ENCODE data around the gene ZNF774. TPM values are rescaled to one million over a fixed set of nuclear protein-coding genes. Genes with fewer than 3 reads are reported as not detected.

The ZNF774 gene
- total RNA-seq, 1 donor from 2014 or later = 3.2 TPM

GRCh38 chr15:90388462-90389380 is 36.6 kb downstream of the ZNF774 start:
- peaks cover 24% of the 10 kb centered on the region for H3K36me3 Mint-ChIP-seq (ENCODE audit: low read depth)
- no peaks in the 10 kb centered on the region for H3K9me3 Mint-ChIP-seq (ENCODE audit: low read depth)
- H3K27ac Mint-ChIP-seq (ENCODE audit: unreplicated experiment) = peak overlapping the region; percentile 94
- H3K4me3 Mint-ChIP-seq (ENCODE audit: unreplicated experiment) = peak overlapping the region; percentile 90
- TF ChIP-seq, protein P1, sequence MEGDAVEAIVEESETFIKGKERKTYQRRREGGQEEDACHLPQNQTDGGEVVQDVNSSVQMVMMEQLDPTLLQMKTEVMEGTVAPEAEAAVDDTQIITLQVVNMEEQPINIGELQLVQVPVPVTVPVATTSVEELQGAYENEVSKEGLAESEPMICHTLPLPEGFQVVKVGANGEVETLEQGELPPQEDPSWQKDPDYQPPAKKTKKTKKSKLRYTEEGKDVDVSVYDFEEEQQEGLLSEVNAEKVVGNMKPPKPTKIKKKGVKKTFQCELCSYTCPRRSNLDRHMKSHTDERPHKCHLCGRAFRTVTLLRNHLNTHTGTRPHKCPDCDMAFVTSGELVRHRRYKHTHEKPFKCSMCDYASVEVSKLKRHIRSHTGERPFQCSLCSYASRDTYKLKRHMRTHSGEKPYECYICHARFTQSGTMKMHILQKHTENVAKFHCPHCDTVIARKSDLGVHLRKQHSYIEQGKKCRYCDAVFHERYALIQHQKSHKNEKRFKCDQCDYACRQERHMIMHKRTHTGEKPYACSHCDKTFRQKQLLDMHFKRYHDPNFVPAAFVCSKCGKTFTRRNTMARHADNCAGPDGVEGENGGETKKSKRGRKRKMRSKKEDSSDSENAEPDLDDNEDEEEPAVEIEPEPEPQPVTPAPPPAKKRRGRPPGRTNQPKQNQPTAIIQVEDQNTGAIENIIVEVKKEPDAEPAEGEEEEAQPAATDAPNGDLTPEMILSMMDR (IDR thresholded peaks at IDR 0.05) = peak; percentile 49
- no peak for DNase-seq (ENCODE audit: low spot score)
- H3K27me3 Mint-ChIP-seq (ENCODE audit: low read depth) = no peaks in the 10 kb centered on the region
- H3K4me1 Mint-ChIP-seq (ENCODE audit: low read depth) = peaks cover 50% of the 10 kb centered on the region

- no peaks in the 10 kb centered on the region for H3K27me3 Mint-ChIP-seq (ENCODE audit: low read depth)
- H3K9me3 Mint-ChIP-seq (ENCODE audit: low read depth) = no peaks in the 10 kb centered on the region
- H3K36me3 Mint-ChIP-seq (ENCODE audit: low read depth) = peaks cover 24% of the 10 kb centered on the region
- DNase-seq (ENCODE audit: low spot score) = no peak
- H3K4me1 Mint-ChIP-seq (ENCODE audit: low read depth) = peaks cover 55% of the 10 kb centered on the region
- H3K27ac Mint-ChIP-seq (ENCODE audit: unreplicated experiment) = peak overlapping the region; percentile 92
- TF ChIP-seq, protein P1 (IDR thresholded peaks at IDR 0.05) = no peak
- H3K4me3 Mint-ChIP-seq (ENCODE audit: unreplicated experiment) = peak overlapping the region; percentile 90
Measured at GRCh38 chr15:90389513-90389912, 37.4 kb downstream of the ZNF774 start.

DNA sequence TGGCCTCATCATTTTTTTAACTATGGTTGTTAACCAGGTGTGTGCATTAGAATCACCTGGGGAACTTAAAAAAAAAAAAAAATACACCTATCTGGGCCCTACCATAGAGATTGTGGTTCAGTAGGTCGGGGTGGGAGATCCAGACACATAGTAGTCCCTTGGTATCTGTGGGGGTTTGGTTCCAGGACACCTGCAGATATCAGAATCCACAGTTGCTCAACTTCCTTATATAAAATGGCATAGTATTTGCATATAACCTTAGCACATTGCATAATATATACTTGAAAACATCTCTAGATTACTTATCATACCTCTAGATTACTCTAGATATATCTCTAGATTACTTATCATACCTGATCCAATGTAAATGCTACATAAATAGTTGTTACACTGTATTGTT is 41.0 kb downstream of the ZNF774 start:
- H3K36me3 Mint-ChIP-seq (ENCODE audit: low read depth) = peaks cover 27% of the 10 kb centered on the region
- H3K27me3 Mint-ChIP-seq (ENCODE audit: low read depth) = no peaks in the 10 kb centered on the region
- peaks cover 67% of the 10 kb centered on the region for H3K4me1 Mint-ChIP-seq (ENCODE audit: low read depth)
- H3K4me3 Mint-ChIP-seq (ENCODE audit: unreplicated experiment) = no peak overlapping the region
- no peaks in the 10 kb centered on the region for H3K9me3 Mint-ChIP-seq (ENCODE audit: low read depth)
- no peak for DNase-seq (ENCODE audit: low spot score)
- TF ChIP-seq, protein P1 (IDR thresholded peaks at IDR 0.05) = no peak
- H3K27ac Mint-ChIP-seq (ENCODE audit: unreplicated experiment) = no peak overlapping the region

DNA sequence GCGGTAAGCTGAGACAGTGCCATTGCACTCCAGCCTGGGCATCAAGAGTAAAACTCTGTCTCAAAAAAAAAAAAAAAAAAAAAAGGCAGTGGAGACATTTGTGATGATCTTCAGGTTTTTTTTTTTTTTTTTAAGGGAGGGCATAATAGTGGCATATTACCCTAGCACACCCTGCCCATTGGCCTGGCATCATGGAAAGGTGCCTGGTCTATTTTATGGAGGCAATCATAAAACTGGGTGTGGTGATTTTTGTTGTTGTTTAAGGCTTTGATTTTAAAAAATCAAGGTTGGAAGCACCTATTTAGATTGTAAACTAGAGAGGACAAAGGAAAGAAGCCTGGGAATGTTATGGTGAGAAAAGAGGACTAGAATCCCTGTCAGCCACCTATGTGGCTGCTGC is 42.0 kb downstream of the ZNF774 start:
- Mint-ChIP-seq H3K4me3 (ENCODE audit: unreplicated experiment) (no peak overlapping the region), H3K4me1 (ENCODE audit: low read depth) (peaks cover 66% of the 10 kb centered on the region), H3K36me3 (ENCODE audit: low read depth) (peaks cover 27% of the 10 kb centered on the region), H3K9me3 (ENCODE audit: low read depth) (no peaks in the 10 kb centered on the region), H3K27me3 (ENCODE audit: low read depth) (no peaks in the 10 kb centered on the region), H3K27ac (ENCODE audit: unreplicated experiment) (peak overlapping the region; percentile 80)
- TF ChIP-seq, protein P1 (IDR thresholded peaks at IDR 0.05) = no peak
- DNase-seq (ENCODE audit: low spot score) = no peak

GRCh38 chr15:90394748-90395442 is 42.8 kb downstream of the ZNF774 start:
- Mint-ChIP-seq H3K9me3 (ENCODE audit: low read depth) (no peaks in the 10 kb centered on the region), H3K27me3 (ENCODE audit: low read depth) (no peaks in the 10 kb centered on the region), H3K27ac (ENCODE audit: unreplicated experiment) (peak overlapping the region; percentile 80), H3K36me3 (ENCODE audit: low read depth) (peaks cover 27% of the 10 kb centered on the region), H3K4me1 (ENCODE audit: low read depth) (peaks cover 64% of the 10 kb centered on the region), H3K4me3 (ENCODE audit: unreplicated experiment) (no peak overlapping the region)
- DNase-seq (ENCODE audit: low spot score) = no peak
- TF ChIP-seq, protein P1 (IDR thresholded peaks at IDR 0.05) = no peak

Data from chondrocyte (in vitro differentiated cells).